ENCODE measurements around the gene SLC22A8.
"Not testable (repeated sequence)": the region's sequence is repeated elsewhere in the genome, so short reads cannot be mapped to it uniquely, and the experiment has no call there.

Gene SLC22A8

GRCh38 chr11:62988276-62988675, 27.4 kb downstream of the SLC22A8 start:
- DNase-seq (ENCODE audit: low spot score): no peak

- DNase-seq (ENCODE audit: low spot score): peak; percentile 48
Observed at GRCh38 chr11:62985041-62985750, 30.4 kb downstream of the SLC22A8 start.

- no peak for DNase-seq (ENCODE audit: low spot score)
Observed at GRCh38 chr11:62984451-62984991, 31.1 kb downstream of the SLC22A8 start, which contains the start of gene SLC22A6. TSS of gene SLC22A6 (minus strand) at chr11:62984967. CDS start at chr11:62984690, 277 bp downstream.

GRCh38 chr11:62983536-62984199, 32.0 kb downstream of the SLC22A8 start:
- no peak for DNase-seq (ENCODE audit: low spot score)

- DNase-seq (ENCODE audit: low spot score): no peak
Observed at GRCh38 chr11:62981743-62982142, 33.9 kb downstream of the SLC22A8 start.

GRCh38 chr11:62980133-62980760, 35.4 kb downstream of the SLC22A8 start:
- no peak for DNase-seq (ENCODE audit: low spot score)

GRCh38 chr11:62976109-62976508, 39.5 kb downstream of the SLC22A8 start:
- DNase-seq (ENCODE audit: low spot score): no peak

- DNase-seq (ENCODE audit: low spot score): no peak
Observed at GRCh38 chr11:62974848-62975522, 40.7 kb downstream of the SLC22A8 start.

- no peak for DNase-seq (ENCODE audit: low spot score)
Observed at GRCh38 chr11:62965574-62965973, 50.1 kb downstream of the SLC22A8 start.

- DNase-seq (ENCODE audit: low spot score): no peak
Observed at GRCh38 chr11:62962391-62962790, 53.2 kb downstream of the SLC22A8 start.

- no peak for DNase-seq (ENCODE audit: low spot score)
Observed at GRCh38 chr11:62961017-62961570, 54.5 kb downstream of the SLC22A8 start.

- no peak for DNase-seq (ENCODE audit: low spot score)
Observed at GRCh38 chr11:62959422-62959980, 56.1 kb downstream of the SLC22A8 start.

- DNase-seq (ENCODE audit: low spot score): no peak
Observed at GRCh38 chr11:62958547-62959421, 56.9 kb downstream of the SLC22A8 start.

GRCh38 chr11:62957147-62957546, 58.5 kb downstream of the SLC22A8 start:
- no peak for DNase-seq (ENCODE audit: low spot score)

GRCh38 chr11:62954478-62954877, 61.2 kb downstream of the SLC22A8 start:
- no peak for DNase-seq (ENCODE audit: low spot score)

GRCh38 chr11:62953811-62954210, 61.8 kb downstream of the SLC22A8 start:
- DNase-seq (ENCODE audit: low spot score): no peak

- no peak for DNase-seq (ENCODE audit: low spot score)
Observed at GRCh38 chr11:62948765-62949320, 66.8 kb downstream of the SLC22A8 start.

GRCh38 chr11:62945538-62945937, 70.1 kb downstream of the SLC22A8 start:
- not testable (repeated sequence) for DNase-seq (ENCODE audit: low spot score)

All from putamen (tissue), 1 donor.